HUES48 (cell line): ENCODE measurements around the gene FNTB.

ENCODE experiments used
- H3K27ac ChIP-seq: one replicate; pipeline ENCODE4 v1.7.0; 2013; ENCODE audit warnings: low read depth, low read length, inconsistent platforms
- H3K27me3 ChIP-seq: 2 replicates; pipeline ENCODE4 v1.6.1; 2013; ENCODE audit warnings: mild to moderate bottlenecking, low read length; ENCODE audit not compliant: control insufficient read depth, insufficient read depth
- H3K36me3 ChIP-seq: 2 replicates; pipeline ENCODE4 v1.6.1; 2013; ENCODE audit warnings: low read length; ENCODE audit not compliant: control insufficient read depth, insufficient read depth
- H3K4me1 ChIP-seq: 2 replicates; pipeline ENCODE4 v1.6.1; 2013; ENCODE audit warnings: mild to moderate bottlenecking, low read length; ENCODE audit not compliant: control insufficient read depth, insufficient read depth
- H3K4me3 ChIP-seq: 2 replicates; pipeline ENCODE4 v1.5.1; 2013; ENCODE audit warnings: mild to moderate bottlenecking, low read depth, low read length
- H3K9ac ChIP-seq: 2 replicates; pipeline ENCODE4 v1.6.1; 2013; ENCODE audit warnings: mild to moderate bottlenecking, low read depth, low read length, moderate library complexity
- H3K9me3 ChIP-seq: 2 replicates; pipeline ENCODE4 v1.6.1; 2013; ENCODE audit warnings: low read length; ENCODE audit not compliant: control insufficient read depth, insufficient read depth

FNTB gene

DNA sequence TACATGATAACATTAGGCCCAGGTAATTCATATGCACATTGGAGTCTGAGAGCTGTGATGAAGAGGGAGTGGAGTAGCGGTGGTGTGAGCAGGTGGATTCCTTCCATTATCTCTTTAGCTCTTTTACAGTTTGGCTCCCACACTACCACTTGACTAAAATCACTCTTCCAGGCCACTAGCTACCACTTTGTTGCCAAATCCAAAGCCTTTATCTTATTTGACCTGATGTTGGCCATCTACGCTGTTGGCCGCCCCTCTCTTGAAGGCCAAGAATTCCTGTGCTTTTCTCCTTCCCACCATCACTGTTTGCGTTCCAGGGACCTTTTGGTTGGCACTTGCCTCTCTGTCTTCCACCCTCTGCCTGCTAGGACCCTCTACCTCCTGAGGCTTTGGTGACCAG is 119.6 kb downstream of the FNTB start:
- Histone ChIP-seq H3K27ac (no peak overlapping the region), H3K9me3 (no peaks in the 10 kb centered on the region), H3K36me3 (no peaks in the 10 kb centered on the region), H3K27me3 (peaks cover 3% of the 10 kb centered on the region; the same call in 1 of the 2 replicates), H3K4me1 (no peaks in the 10 kb centered on the region), H3K9ac (no peak overlapping the region), H3K4me3 (no peak overlapping the region)

DNA sequence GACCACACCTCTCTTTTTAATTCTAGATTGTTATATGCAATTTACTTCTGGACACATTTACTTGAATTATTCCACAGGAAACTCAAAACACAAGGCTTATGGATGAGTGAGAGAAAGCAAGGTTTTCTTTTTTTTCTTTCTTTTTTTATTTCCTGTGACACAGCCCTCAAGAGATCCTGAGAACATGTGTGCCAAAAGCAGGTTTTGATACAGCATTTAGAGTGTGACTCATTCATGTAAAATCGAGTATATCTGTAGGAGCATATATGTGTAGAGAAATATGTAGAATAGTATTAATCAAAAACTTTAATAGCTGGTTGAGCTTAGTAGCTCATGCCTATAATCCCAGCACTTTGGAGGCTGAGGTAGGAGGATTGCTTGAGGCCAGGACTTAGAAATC is 120.0 kb downstream of the FNTB start:
- H3K27ac ChIP-seq = no peak overlapping the region
- no peaks in the 10 kb centered on the region for H3K4me1 ChIP-seq
- no peaks in the 10 kb centered on the region for H3K9me3 ChIP-seq
- no peak overlapping the region for H3K4me3 ChIP-seq
- H3K36me3 ChIP-seq = no peaks in the 10 kb centered on the region
- H3K9ac ChIP-seq = no peak overlapping the region
- peaks cover 3% of the 10 kb centered on the region; the same call in 1 of the 2 replicates for H3K27me3 ChIP-seq

DNA sequence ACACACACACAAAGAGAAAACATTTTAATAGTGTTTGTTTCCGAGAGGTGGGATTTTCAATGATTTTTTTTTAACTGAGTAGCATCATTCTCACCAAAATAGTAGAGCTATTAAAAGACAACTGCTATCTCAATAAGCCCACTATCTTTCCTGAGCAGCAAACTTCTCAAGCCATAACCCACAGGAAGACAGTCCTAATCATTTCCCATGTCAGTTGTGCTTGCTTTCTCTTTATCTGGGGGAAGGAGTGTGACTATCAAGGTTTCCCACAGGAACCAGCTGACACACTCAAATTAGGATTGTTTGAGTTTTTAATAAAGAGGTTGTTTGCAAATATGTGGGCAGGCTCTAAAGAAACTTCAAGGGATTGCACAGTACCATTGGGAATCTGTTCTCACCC is 120.5 kb downstream of the FNTB start:
- Histone ChIP-seq H3K4me3 (no peak overlapping the region), H3K9ac (no peak overlapping the region), H3K27me3 (peaks cover 3% of the 10 kb centered on the region; the same call in 1 of the 2 replicates), H3K4me1 (no peaks in the 10 kb centered on the region), H3K9me3 (no peaks in the 10 kb centered on the region), H3K27ac (no peak overlapping the region), H3K36me3 (no peaks in the 10 kb centered on the region)

DNA sequence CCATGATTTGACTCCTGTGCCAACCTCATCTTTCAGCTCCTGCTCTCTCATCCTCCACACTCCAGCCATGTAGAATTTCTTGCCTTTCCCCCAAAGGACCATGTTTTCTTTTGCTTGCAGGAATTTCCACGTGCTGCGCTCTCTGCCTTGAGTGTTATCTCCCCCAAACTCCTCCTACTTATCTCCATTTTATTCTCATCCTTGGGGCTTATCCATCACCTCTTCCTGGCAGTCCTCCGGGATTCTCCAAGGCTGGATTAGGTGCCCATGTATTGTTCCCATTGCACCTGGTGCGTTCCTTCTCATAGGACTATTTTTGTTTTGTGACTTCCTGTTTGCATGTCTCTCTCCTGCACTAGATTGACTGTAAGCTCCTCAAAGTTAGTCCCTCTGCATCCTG is 122.7 kb downstream of the FNTB start:
- Histone ChIP-seq H3K9me3 (no peaks in the 10 kb centered on the region), H3K4me3 (no peak overlapping the region), H3K27me3 (no peaks in the 10 kb centered on the region), H3K36me3 (no peaks in the 10 kb centered on the region), H3K27ac (no peak overlapping the region), H3K9ac (no peak overlapping the region), H3K4me1 (no peaks in the 10 kb centered on the region)

DNA sequence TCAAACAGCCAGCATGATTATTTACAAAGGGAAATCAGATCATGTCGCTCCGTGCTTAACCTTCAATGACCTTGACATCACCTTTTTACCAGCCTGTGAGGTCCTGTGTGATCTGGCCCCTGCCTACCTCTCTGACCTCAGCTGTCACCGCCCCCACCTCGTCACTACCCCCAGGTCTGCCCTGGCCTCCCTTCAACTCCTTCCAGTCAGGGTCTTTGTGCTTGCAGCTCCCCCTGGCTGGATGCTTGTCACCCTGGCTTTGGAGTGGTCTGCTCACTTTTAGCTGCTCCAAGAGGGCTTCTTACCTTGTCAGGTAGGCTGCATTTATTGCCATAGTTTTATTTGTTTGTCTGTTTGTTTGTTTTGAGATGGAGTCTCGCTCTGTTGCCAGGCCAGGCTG is 123.8 kb downstream of the FNTB start:
- Histone ChIP-seq H3K4me3 (no peak overlapping the region), H3K36me3 (no peaks in the 10 kb centered on the region), H3K4me1 (no peaks in the 10 kb centered on the region), H3K9ac (no peak overlapping the region), H3K9me3 (no peaks in the 10 kb centered on the region), H3K27me3 (no peaks in the 10 kb centered on the region), H3K27ac (no peak overlapping the region)
